ENCODE data around the gene SMIM31. TPM values are rescaled to one million over a fixed set of nuclear protein-coding genes. Genes with fewer than 3 reads are reported as not detected.

SMIM31 gene
- polyA plus RNA-seq, 3 donors: not detected

DNA sequence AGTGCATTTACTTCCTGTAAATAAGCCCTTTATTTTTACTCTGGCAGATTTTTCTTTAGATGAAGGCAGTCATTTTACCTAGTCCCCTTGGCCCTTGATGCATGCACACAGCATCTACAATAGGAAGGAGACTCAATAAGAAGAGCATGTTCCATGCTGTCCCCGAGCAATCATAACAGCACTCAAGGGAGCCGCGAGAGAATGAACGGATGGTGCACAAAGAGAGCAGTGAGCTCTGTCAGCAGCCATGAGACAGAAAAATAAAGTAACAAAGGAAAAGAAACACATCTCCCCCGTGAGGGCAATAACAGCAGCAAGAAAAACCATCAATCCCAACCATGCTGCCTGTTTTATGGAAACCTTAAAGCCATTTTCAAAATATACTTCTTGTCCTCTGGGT is 11.9 kb downstream of the SMIM31 start:
- H3K27me3 ChIP-seq (ENCODE audit: control insufficient read depth in 2 of 2, insufficient read depth in 2 of 2, low read length in 2 of 2): no peaks in the 10 kb centered on the region
- H3K9ac ChIP-seq (ENCODE audit: insufficient read depth, low read length, poor library complexity, severe bottlenecking): no peak overlapping the region
- no peaks in the 10 kb centered on the region for H3K4me1 ChIP-seq (ENCODE audit: control insufficient read depth in 1 of 2, insufficient read depth in 2 of 2, low read length in 2 of 2)
- H3K9me3 Mint-ChIP-seq: no peaks in the 10 kb centered on the region
- no peaks in the 10 kb centered on the region for H4K20me1 ChIP-seq (ENCODE audit: insufficient read depth, low read length)
- no peak for DNase-seq
- intact Hi-C loops (cut with micrococcal nuclease): no loop called here
- no peak overlapping the region for H3K27ac ChIP-seq (ENCODE audit: low read depth in 1 of 2, low read length in 2 of 2)
- H3K36me3 ChIP-seq (replicated peaks in 1 of 2; ENCODE audit: control insufficient read depth in 1 of 2, insufficient read depth in 2 of 2, low read length in 2 of 2): no peaks in the 10 kb centered on the region
- 89% methylated on average over 4 of the region's 5 CpGs for WGBS (ENCODE audit: insufficient coverage)
- no peak overlapping the region for H2AFZ ChIP-seq (ENCODE audit: insufficient read depth, low read depth, low read length, poor library complexity, severe bottlenecking)
- TF ChIP-seq, protein P1, sequence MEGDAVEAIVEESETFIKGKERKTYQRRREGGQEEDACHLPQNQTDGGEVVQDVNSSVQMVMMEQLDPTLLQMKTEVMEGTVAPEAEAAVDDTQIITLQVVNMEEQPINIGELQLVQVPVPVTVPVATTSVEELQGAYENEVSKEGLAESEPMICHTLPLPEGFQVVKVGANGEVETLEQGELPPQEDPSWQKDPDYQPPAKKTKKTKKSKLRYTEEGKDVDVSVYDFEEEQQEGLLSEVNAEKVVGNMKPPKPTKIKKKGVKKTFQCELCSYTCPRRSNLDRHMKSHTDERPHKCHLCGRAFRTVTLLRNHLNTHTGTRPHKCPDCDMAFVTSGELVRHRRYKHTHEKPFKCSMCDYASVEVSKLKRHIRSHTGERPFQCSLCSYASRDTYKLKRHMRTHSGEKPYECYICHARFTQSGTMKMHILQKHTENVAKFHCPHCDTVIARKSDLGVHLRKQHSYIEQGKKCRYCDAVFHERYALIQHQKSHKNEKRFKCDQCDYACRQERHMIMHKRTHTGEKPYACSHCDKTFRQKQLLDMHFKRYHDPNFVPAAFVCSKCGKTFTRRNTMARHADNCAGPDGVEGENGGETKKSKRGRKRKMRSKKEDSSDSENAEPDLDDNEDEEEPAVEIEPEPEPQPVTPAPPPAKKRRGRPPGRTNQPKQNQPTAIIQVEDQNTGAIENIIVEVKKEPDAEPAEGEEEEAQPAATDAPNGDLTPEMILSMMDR (IDR thresholded peaks at IDR 0.05): no peak
- no peaks in the 10 kb centered on the region for H3K9me3 ChIP-seq (replicated peaks in 1 of 2; ENCODE audit: control insufficient read depth in 1 of 2, insufficient read depth in 1 of 2, low read length in 2 of 2)
- H3K4me1 Mint-ChIP-seq: no peaks in the 10 kb centered on the region
- no peak overlapping the region for H3K4me3 Mint-ChIP-seq
- H3K79me2 ChIP-seq (ENCODE audit: insufficient read depth, low read length): no peaks in the 10 kb centered on the region
- no peak overlapping the region for H3K4me2 ChIP-seq (replicated peaks; ENCODE audit: extremely low read depth, low read length, poor library complexity, severe bottlenecking)
- H3K27me3 Mint-ChIP-seq (ENCODE audit: low read depth in 3 of 3): peaks cover 3 to 6% (median 4%) of the 10 kb centered on the region in 3 donors
- H3K36me3 Mint-ChIP-seq: no peaks in the 10 kb centered on the region
- H3K4me3 ChIP-seq (replicated peaks in 1 of 3; ENCODE audit: low read depth in 2 of 3, low read length in 3 of 3): no peak overlapping the region
- no peak overlapping the region for H3K27ac Mint-ChIP-seq

GRCh38 chr4:164768516-164768915 is 14.6 kb downstream of the SMIM31 start:
- H3K27ac Mint-ChIP-seq: no peak overlapping the region
- intact Hi-C loops (cut with micrococcal nuclease): no loop called here
- H3K27ac ChIP-seq (ENCODE audit: low read depth in 1 of 2, low read length in 2 of 2): no peak overlapping the region
- H2AFZ ChIP-seq (ENCODE audit: insufficient read depth, low read depth, low read length, poor library complexity, severe bottlenecking): no peak overlapping the region
- H4K20me1 ChIP-seq (ENCODE audit: insufficient read depth, low read length): no peaks in the 10 kb centered on the region
- no peaks in the 10 kb centered on the region for H3K9me3 ChIP-seq (replicated peaks in 1 of 2; ENCODE audit: control insufficient read depth in 1 of 2, insufficient read depth in 1 of 2, low read length in 2 of 2)
- no peaks in the 10 kb centered on the region for H3K4me1 ChIP-seq (ENCODE audit: control insufficient read depth in 1 of 2, insufficient read depth in 2 of 2, low read length in 2 of 2)
- no peak for DNase-seq
- H3K4me3 Mint-ChIP-seq: no peak overlapping the region
- H3K79me2 ChIP-seq (ENCODE audit: insufficient read depth, low read length): no peaks in the 10 kb centered on the region
- H3K4me2 ChIP-seq (replicated peaks; ENCODE audit: extremely low read depth, low read length, poor library complexity, severe bottlenecking): no peak overlapping the region
- no peaks in the 10 kb centered on the region for H3K4me1 Mint-ChIP-seq
- H3K9ac ChIP-seq (ENCODE audit: insufficient read depth, low read length, poor library complexity, severe bottlenecking): no peak overlapping the region
- no peaks in the 10 kb centered on the region for H3K36me3 Mint-ChIP-seq
- TF ChIP-seq, protein P1 (IDR thresholded peaks at IDR 0.05): no peak
- H3K27me3 Mint-ChIP-seq (ENCODE audit: low read depth in 3 of 3): peaks cover 2 to 6% (median 2%) of the 10 kb centered on the region in 3 donors
- no peak overlapping the region for H3K4me3 ChIP-seq (replicated peaks in 1 of 3; ENCODE audit: low read depth in 2 of 3, low read length in 3 of 3)
- WGBS (ENCODE audit: insufficient coverage): no CpG with 5 or more reads among the region's 5 CpGs
- no peaks in the 10 kb centered on the region for H3K9me3 Mint-ChIP-seq
- no peaks in the 10 kb centered on the region for H3K36me3 ChIP-seq (replicated peaks in 1 of 2; ENCODE audit: control insufficient read depth in 1 of 2, insufficient read depth in 2 of 2, low read length in 2 of 2)
- H3K27me3 ChIP-seq (ENCODE audit: control insufficient read depth in 2 of 2, insufficient read depth in 2 of 2, low read length in 2 of 2): no peaks in the 10 kb centered on the region
